Subcutaneous abdominal adipose tissue (tissue), 5 donors: ENCODE measurements around the gene PNMT.

ENCODE experiments used
- H3K27ac ChIP-seq: one replicate; pipeline ENCODE4 v1.7.0; 2013; ENCODE audit warnings: low read depth, mild to moderate bottlenecking, inconsistent platforms, low read length, moderate library complexity
- H3K27me3 ChIP-seq, 5 donors: one replicate each; pipeline ENCODE4 v1.7.0; 2013; ENCODE audit warnings: low read length in 5 of 5, inconsistent platforms in 1 of 5; ENCODE audit not compliant: control insufficient read depth in 5 of 5, insufficient read depth in 4 of 5
- H3K36me3 ChIP-seq, 5 donors: one replicate each; pipeline ENCODE4 v1.7.0; 2013; ENCODE audit warnings: low read length in 5 of 5; ENCODE audit not compliant: control insufficient read depth in 5 of 5, insufficient read depth in 5 of 5
- H3K4me1 ChIP-seq, 5 donors: one replicate each; pipeline ENCODE4 v1.7.0; 2013; ENCODE audit warnings: low read length in 5 of 5, mild to moderate bottlenecking in 3 of 5, moderate library complexity in 1 of 5; ENCODE audit not compliant: control insufficient read depth in 5 of 5, insufficient read depth in 5 of 5
- H3K4me3 ChIP-seq, 5 donors: one replicate each; pipeline ENCODE4 v1.7.0; 2013; ENCODE audit warnings: low read length in 5 of 5, low read depth in 1 of 5
- H3K9ac ChIP-seq, 5 donors: one replicate each; pipeline ENCODE4 v1.7.0; 2013; ENCODE audit warnings: low read length in 5 of 5, mild to moderate bottlenecking in 4 of 5, moderate library complexity in 3 of 5
- H3K9me3 ChIP-seq, 5 donors: one replicate each; pipeline ENCODE4 v1.7.0; 2013; ENCODE audit warnings: low read length in 5 of 5; ENCODE audit not compliant: control insufficient read depth in 5 of 5
- donor health status: healthy.
- donor health status: healthy.
- donor health status: healthy.
- donor health status: healthy.
- donor health status: healthy.

PNMT gene, protein sequence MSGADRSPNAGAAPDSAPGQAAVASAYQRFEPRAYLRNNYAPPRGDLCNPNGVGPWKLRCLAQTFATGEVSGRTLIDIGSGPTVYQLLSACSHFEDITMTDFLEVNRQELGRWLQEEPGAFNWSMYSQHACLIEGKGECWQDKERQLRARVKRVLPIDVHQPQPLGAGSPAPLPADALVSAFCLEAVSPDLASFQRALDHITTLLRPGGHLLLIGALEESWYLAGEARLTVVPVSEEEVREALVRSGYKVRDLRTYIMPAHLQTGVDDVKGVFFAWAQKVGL

DNA sequence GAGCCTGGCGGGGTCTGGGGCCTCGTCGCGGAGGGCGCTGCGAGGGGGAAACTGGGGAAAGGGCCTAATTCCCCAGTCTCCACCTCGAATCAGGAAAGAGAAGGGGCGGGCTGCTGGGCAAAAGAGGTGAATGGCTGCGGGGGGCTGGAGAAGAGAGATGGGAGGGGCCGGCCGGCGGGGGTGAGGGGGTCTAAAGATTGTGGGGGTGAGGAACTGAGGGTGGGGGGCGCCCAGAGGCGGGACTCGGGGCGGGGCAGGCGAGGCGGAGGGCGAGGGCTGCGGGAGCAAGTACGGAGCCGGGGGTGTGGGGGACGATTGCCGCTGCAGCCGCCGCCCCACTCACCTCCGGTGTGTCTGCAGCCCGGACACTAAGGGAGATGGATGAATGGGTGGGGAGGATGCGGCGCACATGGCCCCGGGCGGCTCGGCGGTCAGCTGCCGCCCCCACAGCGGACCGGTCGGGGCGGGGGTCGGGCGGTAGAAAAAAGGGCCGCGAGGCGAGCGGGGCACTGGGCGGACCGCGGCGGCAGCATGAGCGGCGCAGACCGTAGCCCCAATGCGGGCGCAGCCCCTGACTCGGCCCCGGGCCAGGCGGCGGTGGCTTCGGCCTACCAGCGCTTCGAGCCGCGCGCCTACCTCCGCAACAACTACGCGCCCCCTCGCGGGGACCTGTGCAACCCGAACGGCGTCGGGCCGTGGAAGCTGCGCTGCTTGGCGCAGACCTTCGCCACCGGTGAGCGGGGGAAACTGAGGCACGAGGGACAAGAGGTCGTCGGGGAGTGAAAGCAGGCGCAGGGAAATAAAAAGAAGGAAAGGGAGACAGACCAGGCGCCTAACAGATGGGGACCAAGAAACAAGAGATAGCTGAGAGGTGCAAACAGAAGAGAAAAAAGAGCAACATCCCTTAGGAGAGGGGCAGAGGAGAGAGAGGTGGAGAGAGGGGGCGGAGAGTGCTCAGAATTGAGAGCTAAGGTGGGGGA, at the start of gene PNMT:
Gene PNMT (plus strand): TSS at position 509 of the 980 bp plus-strand sequence. CDS start 23 bp downstream, at position 532.
- H3K9ac ChIP-seq: peak within 1 kb of the TSS in 2 of 5 donors; percentile 10 to 41
- no peaks in the 10 kb centered on the region for H3K9me3 ChIP-seq
- H3K27ac ChIP-seq: no peak within 1 kb of the TSS
- H3K36me3 ChIP-seq: no peaks in the 10 kb centered on the region
- H3K4me1 ChIP-seq: peaks cover 2 to 43% (median 32%) of the 10 kb centered on the region in 5 donors
- H3K27me3 ChIP-seq: peaks cover 38 to 61% (median 49%) of the 10 kb centered on the region in 5 donors
- peak within 1 kb of the TSS in 3 of 5 donors; percentile 36 to 62 (median 52) for H3K4me3 ChIP-seq

DNA sequence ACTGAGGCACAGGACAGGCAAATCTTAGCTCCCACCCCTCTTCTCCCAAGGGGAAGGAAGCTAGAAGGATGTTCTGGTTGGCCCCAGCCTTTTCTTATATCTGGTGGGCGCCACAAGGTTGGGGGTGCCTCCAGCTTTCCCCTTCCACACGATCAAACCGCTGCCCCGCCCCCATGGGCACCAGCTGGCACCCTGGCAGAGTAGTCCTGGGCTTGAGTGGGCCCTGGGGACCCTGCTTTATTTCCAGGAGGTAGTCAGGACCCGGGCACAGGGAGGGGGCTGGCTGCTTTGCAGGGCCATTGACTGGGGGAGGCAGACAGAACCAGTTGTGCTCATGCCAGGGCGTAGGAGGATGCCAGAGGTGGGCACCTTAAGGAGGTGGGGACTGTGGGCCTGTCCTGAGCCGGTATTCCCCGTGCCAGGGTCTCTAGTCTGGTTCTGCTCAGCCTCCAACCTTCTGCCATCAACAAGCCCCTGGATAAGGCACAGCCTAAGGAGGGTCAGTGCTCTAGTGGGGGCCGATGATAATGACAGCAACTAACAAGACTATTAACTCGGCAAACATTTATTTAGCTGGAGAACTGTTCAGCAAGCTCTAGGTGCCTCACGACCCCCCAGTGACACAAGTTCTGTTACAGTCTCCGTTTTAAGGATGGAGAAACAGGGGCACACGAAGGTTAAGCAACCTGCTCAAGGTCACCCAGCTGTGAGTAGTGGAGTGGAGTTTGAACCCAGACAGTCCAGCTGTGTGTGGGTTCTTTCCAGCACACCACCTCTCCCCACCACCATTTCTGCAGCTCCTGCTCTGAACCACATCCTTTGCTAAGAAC, 49.1 kb upstream of the PNMT start:
- peak overlapping the region in 2 of 5 donors; percentile 38 to 63 for H3K9ac ChIP-seq
- no peaks in the 10 kb centered on the region for H3K36me3 ChIP-seq
- peaks cover 0 to 16% (median 6%) of the 10 kb centered on the region in 5 donors for H3K27me3 ChIP-seq
- peaks cover 4 to 30% (median 21%) of the 10 kb centered on the region in 5 donors for H3K4me1 ChIP-seq
- peak overlapping the region in 4 of 5 donors; percentile 45 to 69 (median 60) for H3K4me3 ChIP-seq
- no peak overlapping the region for H3K27ac ChIP-seq
- no peaks in the 10 kb centered on the region for H3K9me3 ChIP-seq

DNA sequence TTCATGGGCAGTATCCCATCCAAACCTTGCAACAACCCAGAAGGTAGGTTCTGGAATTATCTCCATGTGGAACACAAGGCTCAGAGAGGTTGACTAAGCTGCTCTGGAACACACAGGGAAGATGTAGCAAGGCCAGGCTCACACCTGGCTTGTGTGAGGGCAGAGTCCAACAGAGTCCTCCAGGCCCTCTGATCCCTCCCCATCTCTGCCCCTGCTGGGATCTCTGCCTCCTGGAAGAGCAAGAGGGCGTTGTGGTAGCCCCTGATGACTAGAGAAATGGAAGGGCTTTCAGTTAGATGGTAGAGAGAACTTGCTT, 48.5 kb upstream of the PNMT start:
- H3K4me1 ChIP-seq: peaks cover 4 to 30% (median 21%) of the 10 kb centered on the region in 5 donors
- H3K27ac ChIP-seq: no peak overlapping the region
- no peak overlapping the region for H3K4me3 ChIP-seq
- H3K9me3 ChIP-seq: no peaks in the 10 kb centered on the region
- peaks cover 0 to 13% (median 7%) of the 10 kb centered on the region in 5 donors for H3K27me3 ChIP-seq
- no peaks in the 10 kb centered on the region for H3K36me3 ChIP-seq
- H3K9ac ChIP-seq: no peak overlapping the region

DNA sequence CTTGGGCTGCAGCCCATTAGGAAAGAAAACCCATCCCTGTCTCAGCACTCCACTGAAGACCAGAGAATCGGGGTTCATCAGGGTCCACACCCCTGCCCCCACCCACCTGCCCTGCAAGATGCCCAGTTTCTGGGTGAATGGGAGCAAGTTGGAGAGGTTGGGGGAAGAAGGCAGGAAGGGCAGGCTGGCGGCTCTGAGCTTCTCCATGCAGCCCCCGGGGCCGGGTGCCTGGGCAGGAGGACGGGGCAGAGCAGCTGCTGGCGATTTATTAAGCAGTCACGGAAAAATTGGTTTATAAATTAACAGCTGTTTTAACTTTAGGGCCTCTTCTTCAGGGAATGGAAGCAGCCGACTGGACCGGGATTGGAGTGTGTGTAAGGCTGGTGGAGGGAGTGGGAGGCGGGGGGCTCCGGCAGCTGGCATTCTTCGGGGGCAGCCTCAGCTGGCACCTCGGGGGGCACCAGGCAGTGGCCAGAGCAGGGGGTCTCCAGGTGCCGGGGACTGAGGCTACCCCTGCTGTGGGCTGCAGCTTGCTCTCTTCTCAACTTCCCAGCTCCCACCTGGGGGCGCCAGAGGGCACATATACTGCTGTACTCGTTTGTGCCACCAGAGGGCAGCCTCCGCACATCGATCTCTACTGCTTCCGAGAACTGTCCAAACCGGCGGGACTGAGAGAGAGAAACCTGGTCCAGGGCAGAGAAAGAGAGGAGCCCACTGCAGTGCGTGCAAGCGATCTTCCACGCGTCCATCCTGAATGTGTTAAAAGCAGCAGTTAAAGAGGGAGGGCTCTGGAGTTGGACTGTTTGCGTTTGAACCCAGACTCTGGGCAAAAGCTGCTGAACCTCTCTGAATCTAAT, 46.5 kb upstream of the PNMT start:
- no peaks in the 10 kb centered on the region for H3K36me3 ChIP-seq
- H3K4me1 ChIP-seq: peaks cover 4 to 44% (median 34%) of the 10 kb centered on the region in 5 donors
- H3K9me3 ChIP-seq: no peaks in the 10 kb centered on the region
- peak overlapping the region in 2 of 5 donors; percentile 17 to 28 for H3K4me3 ChIP-seq
- peaks cover 0 to 23% (median 17%) of the 10 kb centered on the region in 5 donors for H3K27me3 ChIP-seq
- no peak overlapping the region for H3K27ac ChIP-seq
- H3K9ac ChIP-seq: no peak overlapping the region

DNA sequence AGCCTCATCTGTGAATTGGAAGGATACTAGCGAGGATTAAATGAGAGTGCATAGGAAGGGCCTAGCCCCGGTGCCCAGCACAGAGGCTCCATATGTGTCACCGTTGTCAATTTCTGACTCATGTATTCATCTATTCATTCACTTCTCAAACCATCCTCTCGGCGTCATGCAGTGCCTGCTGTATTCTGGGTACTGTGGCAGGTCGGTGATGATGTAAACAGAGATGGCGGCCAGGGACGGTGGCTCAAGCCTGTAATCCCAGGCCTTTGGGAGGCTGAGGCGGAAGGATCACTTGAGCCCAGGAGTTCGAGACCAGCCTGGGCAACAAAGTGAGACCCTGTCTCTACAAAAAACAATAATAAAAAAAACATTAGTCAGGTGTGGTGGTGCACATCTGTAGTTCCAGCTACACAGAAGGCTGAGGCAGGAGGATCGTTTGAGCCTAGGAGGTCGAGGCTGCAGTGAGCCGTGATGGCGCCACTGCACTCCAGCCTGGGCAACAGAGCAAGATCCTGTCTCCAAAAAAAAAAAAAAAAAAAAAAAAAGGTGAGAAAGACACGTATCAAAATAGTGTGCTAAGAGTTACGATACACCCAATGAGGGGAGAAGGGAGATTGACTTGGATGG, 45.8 kb upstream of the PNMT start:
- H3K9me3 ChIP-seq: no peaks in the 10 kb centered on the region
- peaks cover 0 to 23% (median 21%) of the 10 kb centered on the region in 5 donors for H3K27me3 ChIP-seq
- H3K9ac ChIP-seq: no peak overlapping the region
- H3K4me3 ChIP-seq: peak overlapping the region in 2 of 5 donors; percentile 17 to 28
- no peak overlapping the region for H3K27ac ChIP-seq
- H3K36me3 ChIP-seq: no peaks in the 10 kb centered on the region
- peaks cover 3 to 42% (median 37%) of the 10 kb centered on the region in 5 donors for H3K4me1 ChIP-seq

DNA sequence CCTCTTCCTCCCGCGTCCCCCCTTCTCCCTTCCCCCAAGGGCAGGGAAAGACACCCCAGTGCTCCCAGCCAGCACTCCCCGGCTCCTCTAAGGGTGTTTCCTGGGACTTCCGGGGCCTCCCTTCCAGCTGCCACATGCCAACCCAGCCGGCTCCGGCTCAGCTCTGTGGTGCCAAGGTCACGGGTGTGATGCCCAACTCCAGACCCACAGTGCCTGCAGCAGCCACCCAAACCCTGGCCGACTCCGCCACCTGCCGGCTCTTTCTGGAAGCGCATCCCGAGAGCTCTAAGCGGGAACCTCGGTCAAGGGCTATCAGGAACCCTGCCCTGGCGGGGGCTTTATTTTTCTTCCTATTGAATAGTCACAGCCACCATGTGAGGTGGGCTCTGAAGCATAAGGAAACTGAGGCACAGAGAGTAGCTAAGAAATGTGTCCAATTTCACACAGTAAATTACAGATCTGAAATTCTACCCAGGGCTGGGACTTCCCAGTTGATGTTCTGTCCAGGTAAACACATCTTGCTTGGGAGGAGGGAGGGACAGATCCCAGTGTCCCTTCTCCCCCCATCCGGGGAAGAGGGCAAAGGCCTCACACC, 44.8 kb upstream of the PNMT start:
- Histone ChIP-seq H3K4me1 (peaks cover 3 to 47% (median 40%) of the 10 kb centered on the region in 5 donors), H3K27ac (no peak overlapping the region), H3K9me3 (no peaks in the 10 kb centered on the region), H3K36me3 (no peaks in the 10 kb centered on the region), H3K4me3 (no peak overlapping the region), H3K27me3 (peaks cover 0 to 27% (median 22%) of the 10 kb centered on the region in 5 donors), H3K9ac (no peak overlapping the region)

DNA sequence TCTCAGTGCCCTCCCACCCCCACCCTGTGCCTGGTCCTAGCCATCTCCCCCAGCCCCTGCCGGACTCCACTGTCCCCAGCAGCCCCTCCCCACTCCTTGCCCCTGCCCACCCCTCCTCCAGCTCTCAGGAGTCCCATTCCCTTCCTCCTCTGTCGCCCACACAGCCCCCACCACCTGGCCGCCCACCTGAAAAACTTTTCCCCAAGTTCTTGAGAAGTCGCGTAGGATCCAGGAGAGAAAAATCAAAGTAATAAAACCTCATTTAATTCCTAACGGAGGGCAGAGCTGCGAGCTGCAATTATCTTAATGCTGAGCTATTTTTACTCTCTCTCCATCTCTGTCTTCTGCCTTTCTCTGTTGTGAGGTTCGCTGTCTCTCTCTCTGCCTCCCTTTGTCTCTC, 43.9 kb upstream of the PNMT start:
- Histone ChIP-seq H3K4me3 (no peak overlapping the region), H3K9me3 (no peaks in the 10 kb centered on the region), H3K27ac (no peak overlapping the region), H3K9ac (no peak overlapping the region), H3K36me3 (no peaks in the 10 kb centered on the region), H3K4me1 (peaks cover 3 to 49% (median 44%) of the 10 kb centered on the region in 5 donors), H3K27me3 (peaks cover 0 to 30% (median 22%) of the 10 kb centered on the region in 5 donors)

DNA sequence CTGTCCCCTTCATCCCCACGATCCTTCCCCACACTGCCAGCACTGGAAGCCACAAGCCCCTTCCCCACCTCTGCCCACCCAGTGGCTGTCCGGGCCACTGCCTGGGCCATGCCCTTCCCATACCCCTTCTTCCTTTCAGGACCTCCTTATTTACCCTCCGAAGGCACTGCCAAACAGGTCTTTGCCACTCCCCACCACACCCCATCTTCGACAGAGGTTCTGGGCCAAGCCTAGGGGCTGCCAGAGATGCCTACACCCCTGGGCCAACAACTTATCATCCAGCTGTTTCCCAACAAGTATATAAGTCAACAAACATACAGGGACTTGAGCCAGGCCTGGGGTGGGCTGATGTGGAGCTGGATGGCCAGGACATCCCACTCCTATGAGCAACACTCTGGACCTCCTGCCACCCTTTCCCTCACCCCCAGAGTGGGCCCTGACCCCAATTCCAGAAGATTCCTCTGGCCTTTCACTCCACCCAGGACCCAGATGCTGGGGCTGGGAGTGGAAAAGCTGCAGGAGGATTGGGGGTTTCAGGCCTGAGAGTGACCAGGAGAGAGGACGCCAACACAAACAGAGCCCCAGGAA, 43.0 kb upstream of the PNMT start:
- Histone ChIP-seq H3K9me3 (no peaks in the 10 kb centered on the region), H3K36me3 (no peaks in the 10 kb centered on the region), H3K27ac (no peak overlapping the region), H3K4me3 (no peak overlapping the region), H3K27me3 (peaks cover 0 to 35% (median 24%) of the 10 kb centered on the region in 5 donors), H3K9ac (no peak overlapping the region), H3K4me1 (peaks cover 3 to 59% (median 54%) of the 10 kb centered on the region in 5 donors)
